Anterior cingulate cortex (tissue), 58 donors: ENCODE data around the gene ADAMTSL4.

ENCODE experiments used
- DNase-seq, 58 donors: peaks; one replicate each; lab custom pipeline; 2025; lab: John Stamatoyannopoulos, UW

The ADAMTSL4 gene

GRCh38 chr1:150548632-150549495, at the start of gene ADAMTSL4:
ADAMTSL4 (plus strand) TSS chr1:150549408; CDS start chr1:150552289, 2,881 bp downstream.
- DNase-seq, result peak in 9 of 58 donors; percentile 6 to 35 (median 16)

- DNase-seq, result no peak
Observed at GRCh38 chr1:150505431-150505830, 43.8 kb upstream of the ADAMTSL4 start.

- peak in 11 of 58 donors; percentile 6 to 46 (median 12) for DNase-seq
Observed at GRCh38 chr1:150507912-150508864, 41.0 kb upstream of the ADAMTSL4 start, which contains the start of gene ECM1. ECM1 (plus strand) TSS chr1:150508109; CDS start chr1:150508210, 101 bp downstream.

DNA sequence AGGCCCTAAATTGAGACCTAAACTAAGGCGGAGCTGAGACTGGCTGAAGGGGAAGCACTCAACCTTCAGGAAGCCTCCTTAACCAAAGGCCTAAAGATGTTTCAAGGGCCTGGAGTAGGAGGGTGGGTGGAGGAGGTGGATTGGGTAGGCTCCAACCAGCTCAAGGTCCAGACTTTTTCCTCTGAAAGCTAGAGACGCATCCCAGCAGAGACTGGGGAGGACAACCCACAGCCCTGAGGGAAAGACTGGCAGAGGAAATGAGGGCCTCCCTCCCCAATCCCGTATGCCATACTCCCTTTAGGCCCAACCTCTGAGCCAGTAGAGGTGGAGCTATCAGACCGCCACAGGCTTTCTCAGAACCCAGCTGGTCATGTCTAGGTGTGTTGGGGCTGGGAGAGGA, 40.2 kb upstream of the ADAMTSL4 start:
- peak in 1 of 58 donors; percentile 11 for DNase-seq

GRCh38 chr1:150511551-150511950, 37.7 kb upstream of the ADAMTSL4 start:
- DNase-seq, result no peak

GRCh38 chr1:150511985-150512660, 37.1 kb upstream of the ADAMTSL4 start:
- DNase-seq, result no peak

DNA sequence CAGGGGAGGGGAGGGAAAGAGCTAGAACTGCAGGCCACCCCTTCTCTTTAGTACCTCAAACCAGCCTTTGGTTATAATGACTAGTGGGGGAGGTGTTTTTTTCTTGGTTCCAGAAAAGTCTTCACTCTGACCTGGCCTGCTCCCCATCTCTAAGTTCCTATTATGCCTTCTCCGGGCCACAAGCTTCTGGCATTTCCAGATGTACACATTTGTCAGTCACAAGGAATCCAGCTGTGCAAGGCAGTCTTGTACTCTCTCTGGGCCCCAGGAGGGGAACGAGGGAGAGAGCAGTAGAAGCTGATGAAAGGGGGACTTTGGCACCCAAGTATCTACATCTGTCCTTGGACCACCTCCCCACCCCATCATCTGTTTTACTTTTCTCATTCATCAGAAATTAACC, 36.4 kb upstream of the ADAMTSL4 start:
- no peak for DNase-seq

- no peak for DNase-seq
Observed at GRCh38 chr1:150513351-150513791, 35.8 kb upstream of the ADAMTSL4 start.

- no peak for DNase-seq
Observed at GRCh38 chr1:150514260-150514659, 34.9 kb upstream of the ADAMTSL4 start.

DNA sequence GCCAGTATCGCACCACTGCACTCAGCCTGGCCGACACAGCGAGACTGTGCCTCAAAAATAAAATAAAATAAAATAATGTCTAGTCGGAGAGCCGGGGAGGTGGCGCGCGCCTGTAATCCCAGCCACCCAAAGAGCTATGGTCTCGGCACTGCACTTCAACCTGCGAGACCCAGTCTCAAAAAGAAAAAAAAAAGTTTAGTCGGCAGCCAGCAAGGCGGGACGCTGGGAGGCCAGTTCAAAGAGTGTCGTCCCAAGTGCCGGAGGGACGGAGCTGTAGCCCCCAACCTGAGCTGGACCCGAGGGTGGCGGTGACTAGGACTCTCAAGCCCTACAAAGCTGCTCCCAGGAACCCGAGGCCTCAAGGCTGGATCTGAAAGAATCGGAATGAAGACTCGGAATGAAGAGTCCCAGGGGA, 34.3 kb upstream of the ADAMTSL4 start:
- DNase-seq, result no peak

GRCh38 chr1:150515328-150516049, 33.7 kb upstream of the ADAMTSL4 start, which contains the start of gene FALEC:
FALEC (plus strand) TSS chr1:150515752.
- peak; percentile 81 to 97 (median 95) for DNase-seq

GRCh38 chr1:150516050-150516591, 33.1 kb upstream of the ADAMTSL4 start:
- DNase-seq, result peak in 19 of 58 donors; percentile 9 to 50 (median 27)

GRCh38 chr1:150516616-150517015, 32.6 kb upstream of the ADAMTSL4 start:
- no peak for DNase-seq

DNA sequence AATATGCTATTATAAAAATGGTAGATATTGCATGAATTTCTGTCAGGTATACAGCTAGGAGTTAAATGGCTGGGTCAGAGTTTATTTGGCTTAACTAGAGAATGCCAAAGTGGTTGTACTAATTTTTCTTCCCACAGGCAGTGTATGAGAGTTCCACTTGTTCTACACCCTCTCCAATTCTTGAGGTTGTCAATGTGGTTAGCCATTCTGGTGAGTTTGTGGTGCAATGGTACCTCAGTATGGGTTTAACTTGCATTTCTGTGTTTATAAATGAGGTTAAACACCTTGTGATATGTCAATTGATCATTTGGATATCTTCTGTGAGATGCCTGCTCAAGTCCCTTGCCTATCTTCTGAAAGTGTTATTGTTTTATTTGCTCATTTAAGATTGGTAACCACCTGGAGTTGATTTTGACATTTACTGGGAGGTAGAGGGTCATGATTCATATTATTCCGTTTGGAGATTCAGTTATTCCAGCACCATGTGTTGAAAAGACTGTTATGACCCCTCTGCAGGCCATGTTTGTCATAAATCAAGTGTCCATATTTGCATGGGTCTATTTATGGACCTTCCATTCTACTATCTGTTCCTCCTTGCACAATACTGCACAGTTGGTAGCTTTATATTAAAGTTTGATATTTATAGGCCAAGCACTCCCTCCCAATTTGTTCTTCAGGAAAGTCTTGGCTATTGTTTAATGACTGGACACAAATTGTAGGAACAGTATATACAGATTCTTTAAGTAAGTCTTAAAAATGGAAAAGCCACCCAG, 27.8 kb upstream of the ADAMTSL4 start:
- DNase-seq, result no peak

GRCh38 chr1:150525348-150525747, 23.9 kb upstream of the ADAMTSL4 start:
- no peak for DNase-seq

GRCh38 chr1:150528196-150528595, 21.0 kb upstream of the ADAMTSL4 start:
- no peak for DNase-seq

GRCh38 chr1:150529017-150529416, 20.2 kb upstream of the ADAMTSL4 start:
- DNase-seq, result no peak

DNA sequence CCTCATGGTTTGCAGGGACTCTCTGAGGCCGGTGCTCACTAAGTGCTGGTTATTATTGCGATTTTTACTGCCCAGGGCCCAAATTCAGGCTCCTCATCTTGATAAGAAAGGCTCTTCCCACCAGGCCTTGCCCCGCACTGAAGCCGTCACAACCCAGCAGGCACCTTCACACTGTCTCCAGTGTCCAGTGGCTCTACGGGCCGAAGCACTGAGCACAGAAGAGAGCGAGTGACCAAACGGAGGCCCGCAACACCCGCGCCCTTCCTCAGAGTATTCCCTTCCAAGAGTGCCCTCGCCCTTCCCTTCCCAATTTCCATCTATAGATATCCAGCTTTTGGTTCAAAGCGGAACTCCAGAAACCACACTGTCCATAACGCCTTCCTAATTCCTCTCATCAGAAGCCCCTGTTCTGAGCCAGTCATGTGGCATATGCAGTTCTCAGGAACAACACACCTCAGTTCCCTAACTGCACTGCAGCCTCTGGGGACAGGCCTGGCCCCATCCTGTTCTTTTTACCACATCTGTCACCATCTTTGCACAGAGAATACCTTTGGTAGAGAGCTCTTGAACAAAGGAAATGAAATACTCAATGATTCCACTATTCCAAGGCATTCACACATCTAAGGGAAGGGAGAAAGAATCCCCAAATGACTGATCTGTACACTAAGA, 18.6 kb upstream of the ADAMTSL4 start:
- no peak for DNase-seq
